CD4-positive, alpha-beta T cell treated with Interleukin-2 at 100 ng/mL for 4 hours (primary cell): ENCODE data around the gene NFAT5.
"Not testable (repeated sequence)": the region's sequence is repeated elsewhere in the genome, so short reads cannot be mapped to it uniquely, and the experiment has no call there.

Experiments
- DNase-seq: peaks from one replicate; pipeline ENCODE4 v3.0.0-alpha.2; 2020; ENCODE audit warnings: low spot score

NFAT5 gene

DNA sequence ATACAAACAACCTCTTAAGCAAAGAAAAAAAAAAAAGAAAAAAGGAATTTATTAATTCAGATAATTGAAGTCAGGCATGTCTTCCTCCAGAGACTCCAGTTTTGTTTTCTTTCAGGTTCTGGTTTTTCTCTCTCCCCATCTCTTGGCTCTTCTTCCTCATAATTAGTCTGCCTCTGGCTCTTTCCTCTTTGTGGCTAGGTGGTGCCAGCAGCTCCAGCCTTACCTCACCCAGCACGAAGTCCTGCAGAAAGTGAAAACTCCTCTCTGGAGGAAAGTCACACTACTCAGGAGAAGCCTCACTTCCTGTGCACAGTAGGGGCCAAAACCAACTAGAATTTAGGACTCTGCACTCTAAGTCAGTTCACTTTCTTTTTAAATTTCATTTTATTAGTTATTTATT, 10.3 kb upstream of the NFAT5 start:
- DNase-seq, result no peak

DNA sequence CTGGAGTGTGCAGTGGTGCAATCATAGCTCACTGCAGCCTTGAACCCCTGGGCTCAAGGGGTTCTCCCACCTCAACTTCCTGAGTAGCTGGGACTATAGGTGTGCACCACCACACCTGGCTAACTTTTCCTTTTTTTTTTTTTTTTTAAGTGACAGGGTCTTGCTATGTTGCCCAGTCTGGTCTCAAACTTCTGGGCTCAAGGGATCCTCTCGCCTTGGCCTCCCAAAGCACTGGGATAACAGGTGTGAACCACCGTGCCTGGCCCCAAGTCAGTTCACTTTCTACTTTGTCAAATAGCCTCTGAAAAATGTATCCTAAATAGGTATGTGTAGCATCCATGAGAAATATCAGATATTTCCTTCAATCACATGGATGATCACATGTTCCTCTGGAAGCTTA, 9.9 kb upstream of the NFAT5 start:
- no peak for DNase-seq

DNA sequence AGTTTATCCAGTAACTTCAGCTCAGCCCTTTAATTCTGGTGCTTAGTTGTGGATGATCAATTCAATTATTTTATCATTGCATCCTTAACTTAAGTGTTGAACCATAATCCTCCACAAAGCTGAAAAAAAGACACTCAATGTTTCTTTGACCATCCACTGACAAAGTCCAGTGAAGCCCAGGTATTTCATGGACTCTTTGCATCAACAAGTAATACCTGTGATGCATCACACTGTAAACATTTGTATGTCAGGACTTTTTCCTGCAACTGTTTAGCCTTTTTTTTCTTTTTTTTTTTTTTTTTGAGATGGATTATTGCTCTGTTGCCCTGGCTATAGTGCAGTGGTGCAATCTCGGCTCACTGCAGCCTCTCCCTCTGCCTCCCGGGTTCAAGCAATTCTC, 6.6 kb upstream of the NFAT5 start:
- DNase-seq, result no peak

DNA sequence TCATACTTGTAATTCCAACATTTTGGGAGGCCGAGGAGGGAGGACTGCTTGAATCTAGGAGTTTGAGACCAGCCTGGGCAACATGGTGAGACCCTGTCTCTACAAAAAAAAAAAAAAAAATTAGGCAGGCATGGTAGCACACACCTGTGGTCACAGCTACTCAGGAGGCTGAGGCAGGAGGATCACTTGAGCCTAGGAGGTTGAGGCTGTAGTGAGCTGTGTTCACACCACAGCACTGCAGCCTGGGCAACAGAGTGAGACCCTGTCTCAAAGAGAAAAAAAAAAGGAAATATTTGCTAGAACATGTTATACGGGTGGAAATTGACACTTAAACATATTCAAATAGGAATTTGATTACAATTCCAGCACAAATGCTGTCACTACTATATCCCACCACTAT, 4.4 kb upstream of the NFAT5 start:
- not testable (repeated sequence) for DNase-seq

DNA sequence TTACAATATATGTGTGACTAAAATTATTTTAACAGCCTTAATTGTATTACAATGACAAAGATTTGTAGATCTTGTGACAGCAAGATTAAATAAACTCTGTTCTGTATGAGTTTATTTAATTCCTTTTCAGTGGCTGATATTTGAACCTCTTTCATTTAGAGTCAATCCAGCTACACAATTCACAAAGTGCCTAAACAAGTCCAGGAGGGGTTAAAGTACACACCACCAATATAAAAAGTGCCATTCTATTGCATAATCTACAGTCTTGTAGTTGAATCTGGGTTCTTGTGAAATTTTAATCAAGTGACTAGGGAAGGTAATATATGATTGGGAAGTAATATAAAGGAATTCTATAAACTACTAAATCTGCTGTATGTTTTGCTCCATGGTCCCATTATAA, 3.9 kb upstream of the NFAT5 start:
- no peak for DNase-seq

DNA sequence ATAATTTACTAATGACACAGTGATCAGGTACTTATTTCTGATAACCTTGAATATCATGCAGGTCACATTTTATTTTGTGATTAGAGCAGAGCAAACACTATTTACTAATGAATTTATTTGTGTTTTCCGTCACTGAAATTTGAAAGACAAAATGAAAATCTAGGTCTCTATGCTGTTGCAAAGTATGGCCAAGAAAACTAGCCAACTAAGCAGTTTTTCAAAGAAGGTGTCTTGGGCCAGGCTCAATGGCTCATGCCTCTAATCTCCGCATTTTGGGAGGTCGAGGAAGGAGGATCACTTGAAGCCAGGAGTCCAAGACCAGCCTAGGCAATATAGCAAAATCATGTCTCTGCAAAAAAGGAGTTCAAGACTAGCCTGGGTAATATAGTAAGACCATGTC, 3.0 kb upstream of the NFAT5 start:
- no peak for DNase-seq

DNA sequence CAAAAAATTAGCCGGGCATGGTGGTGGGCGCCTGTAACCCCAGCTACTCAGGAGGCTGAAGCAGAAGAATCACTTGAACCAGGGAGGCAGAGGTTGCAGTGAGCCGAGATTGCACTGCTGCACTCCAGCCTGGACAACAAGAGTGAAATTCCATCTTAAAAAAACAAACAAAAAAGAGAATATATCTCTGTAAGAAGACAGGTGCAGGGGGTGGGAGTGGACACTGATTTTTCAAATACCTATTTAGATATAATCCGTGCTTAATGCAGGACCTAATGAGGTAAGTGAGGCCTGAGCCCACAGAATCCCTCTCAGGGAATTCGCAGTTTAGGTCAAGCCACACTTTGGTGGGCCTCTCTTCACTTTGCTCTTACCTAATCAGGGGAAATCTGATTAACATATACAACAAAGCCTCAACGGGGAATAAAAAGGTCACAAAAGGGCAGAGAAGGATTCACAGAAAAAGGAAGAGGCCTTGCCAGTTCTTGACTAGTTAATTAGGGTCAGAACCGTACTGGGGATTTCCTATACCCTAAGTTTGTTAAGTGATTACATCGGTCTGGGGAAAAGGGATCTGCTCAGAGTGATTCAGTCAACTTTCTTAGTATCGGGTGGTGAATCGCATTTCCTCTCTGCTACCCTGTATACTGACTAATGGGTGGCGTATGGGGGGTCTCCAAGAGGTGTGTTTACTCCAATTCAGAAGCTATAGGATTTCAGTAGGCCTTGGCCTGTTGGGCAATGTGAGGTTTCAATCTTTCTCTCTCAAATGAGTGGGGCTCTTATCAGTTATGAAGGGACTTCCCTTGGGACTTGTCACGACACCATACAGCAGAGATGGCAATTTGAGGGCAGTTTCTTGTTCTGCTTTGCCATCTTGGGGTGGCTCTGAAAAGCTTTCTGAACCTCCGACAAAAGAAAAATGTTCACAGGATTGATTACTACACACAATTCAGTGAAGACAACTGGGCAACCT, 1.9 kb upstream of the NFAT5 start:
- peak; percentile 93 for DNase-seq

DNA sequence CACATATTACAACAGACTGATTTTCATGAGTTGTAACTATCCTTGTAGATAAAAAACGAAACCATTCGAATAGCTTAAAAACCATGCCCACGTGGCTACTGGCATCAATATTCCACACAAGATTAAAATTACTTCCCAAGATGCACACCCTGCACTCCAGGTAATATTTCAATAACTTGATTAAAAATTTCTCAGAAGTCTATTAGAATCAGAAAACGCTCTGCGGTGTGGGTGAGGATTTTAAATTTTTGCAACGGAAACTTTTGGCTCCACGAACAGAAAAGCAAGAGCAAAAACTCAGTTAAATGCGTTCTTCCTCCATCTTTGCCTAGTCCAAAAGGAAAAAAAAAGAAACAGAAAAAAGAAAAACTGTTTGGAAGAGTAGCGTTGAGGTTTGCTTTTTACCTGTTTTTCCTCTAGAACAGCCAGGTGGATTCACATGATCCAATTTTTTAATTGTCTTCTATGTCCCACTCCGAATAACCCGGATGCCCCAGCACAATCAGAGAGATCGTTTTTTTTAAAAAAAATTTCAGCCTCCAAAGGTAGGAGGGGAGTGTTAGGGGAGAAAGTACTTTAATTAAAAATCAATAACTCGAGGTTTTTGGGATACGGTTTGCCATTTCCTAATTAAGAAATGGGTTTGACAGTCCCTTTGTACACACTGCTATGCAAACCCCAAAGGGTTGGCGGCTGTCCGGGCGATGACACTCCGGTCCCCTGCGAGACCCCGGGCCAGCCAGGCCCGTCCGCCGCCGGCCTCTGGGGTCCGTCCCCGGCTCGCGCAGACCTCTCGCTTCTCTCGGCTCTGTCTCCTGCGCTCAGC, 708 bp upstream of the NFAT5 start:
- peak; percentile 20 for DNase-seq

DNA sequence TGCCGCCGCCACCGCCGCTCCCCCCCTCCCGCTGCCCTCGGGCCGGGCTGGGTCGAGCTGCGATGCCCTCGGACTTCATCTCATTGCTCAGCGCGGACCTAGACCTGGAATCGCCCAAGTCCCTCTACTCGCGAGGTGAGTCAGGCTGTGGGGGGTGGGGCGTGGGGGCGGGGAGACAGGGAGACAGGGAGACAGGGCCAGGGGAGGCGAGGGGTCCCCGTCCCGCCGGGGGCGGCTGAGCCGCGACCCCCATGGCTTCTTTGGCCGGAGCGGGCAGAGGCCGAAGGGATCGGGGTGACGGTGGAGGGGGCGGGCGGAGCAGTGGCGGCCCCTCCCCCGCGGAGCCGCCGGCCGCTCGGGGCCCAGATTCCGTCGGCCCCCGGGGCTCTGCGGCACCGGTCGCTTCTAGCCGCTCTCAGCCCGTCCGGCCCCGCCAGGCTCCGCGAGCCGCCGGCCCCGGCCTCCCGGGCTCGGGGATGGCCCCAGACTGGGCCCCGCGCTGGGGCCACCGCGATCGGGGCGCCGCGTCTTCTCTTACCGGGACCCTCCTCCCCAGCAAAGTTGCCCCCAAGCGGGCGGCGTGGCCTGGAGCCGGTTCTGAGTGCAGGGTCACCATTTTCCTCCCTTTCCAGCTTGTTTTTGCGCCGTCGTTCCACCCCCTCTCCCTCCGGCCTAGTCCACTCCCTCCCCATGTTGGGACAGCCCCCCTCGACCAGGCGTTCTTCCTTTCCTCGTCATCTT, 644 bp downstream of the NFAT5 start:
- no peak for DNase-seq

DNA sequence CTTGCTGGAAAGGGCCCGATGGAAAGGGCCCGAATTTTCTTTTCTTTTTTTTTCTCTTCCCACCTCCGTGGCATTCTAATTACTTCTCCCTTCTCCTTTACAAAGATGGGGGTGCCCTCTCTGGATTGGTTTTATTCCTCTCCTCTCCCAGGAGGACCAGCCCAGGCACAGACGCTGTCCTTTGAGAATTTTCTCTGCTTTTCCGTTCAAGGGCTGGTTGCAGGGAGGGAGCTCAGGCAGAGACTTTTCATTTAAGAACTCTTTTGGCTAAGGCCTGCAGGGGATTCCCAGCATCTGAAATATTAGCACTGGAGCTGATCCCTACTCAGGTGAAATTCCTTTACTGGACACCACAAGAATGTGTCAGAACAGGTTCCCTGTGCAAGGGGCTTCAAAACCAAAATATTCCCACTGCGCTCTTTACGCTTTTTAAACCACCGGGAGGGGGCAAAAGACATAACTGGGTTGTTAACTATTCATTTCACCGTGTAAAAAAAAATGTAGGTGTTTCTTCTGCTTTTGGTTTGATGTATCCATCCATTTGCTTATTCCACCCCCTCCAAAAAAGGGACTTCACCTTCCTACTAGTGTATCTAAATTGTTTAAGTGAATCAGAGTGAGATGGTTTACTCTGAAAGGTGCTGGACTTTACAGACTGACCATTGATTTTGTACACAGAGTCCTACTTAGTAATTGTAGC, 1.4 kb downstream of the NFAT5 start:
- peak; percentile 15 for DNase-seq

DNA sequence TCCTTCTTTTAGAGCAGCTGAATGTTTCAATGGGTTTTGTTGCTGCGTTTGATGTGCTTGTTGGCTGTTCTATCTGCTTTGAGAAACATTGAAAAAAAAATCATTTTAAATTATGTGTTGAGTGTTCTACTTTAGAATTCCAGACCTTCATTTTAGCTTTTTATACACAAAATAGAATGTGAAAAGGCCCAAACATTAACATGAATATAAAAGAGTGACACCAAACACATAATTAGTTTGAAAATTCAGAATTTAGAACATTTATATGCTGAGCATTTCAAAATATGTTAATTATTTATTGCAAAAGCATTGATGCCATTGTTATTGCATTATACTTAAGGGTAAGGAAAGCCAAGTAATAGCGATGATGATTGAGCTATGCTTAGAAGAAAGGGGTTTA, 2.9 kb downstream of the NFAT5 start:
- no peak for DNase-seq

DNA sequence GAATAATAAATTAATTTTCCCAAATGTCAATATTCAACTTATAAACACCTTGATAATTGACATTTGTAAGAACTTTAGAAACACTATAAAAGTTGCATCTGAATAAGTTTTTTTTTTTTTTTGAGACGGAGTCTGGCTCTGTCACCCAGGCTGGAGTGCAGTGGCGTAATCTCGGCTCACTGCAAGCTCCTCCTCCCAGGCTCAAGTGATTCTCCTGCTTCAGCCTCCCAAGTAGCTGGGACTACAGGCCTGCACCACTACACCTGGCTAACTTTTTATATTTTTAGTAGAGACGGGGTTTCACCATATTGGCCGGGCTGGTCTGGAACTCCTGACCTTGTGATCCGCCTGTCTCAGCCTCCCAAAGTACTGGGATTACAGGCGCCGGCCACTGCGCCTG, 13.0 kb downstream of the NFAT5 start:
- DNase-seq, result not testable (repeated sequence)

DNA sequence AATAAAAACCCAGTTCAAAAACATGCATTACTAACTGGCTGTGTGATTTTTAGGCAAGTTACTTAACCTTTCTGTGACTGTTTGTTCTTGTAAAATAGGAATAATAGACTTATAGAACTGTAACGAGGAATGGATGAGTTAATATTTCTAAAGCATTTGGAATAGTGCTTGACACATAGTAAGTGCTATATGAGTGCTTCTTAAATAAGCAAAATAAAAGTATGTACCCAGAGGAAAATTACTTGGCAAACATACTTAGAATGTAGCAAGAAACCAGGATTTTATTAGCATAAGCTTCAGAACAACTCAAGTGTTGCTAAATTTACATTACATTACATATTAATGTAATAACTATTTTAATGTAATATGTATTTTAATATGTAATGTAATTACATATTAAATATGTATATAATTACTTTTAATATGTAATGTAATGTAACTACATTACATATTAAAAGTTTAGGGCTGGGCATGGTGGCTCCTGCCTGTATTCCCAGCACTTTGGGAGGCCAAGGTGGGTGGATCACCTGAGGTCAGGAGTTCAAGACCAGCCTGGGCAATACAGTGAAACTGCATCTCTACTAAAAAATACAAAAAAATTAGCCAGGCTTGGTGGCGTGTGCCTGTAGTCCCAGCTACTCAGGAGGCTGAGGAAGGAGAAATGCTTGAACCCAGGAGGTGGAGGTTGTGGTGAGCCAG, 14.2 kb downstream of the NFAT5 start:
- DNase-seq, result no peak

DNA sequence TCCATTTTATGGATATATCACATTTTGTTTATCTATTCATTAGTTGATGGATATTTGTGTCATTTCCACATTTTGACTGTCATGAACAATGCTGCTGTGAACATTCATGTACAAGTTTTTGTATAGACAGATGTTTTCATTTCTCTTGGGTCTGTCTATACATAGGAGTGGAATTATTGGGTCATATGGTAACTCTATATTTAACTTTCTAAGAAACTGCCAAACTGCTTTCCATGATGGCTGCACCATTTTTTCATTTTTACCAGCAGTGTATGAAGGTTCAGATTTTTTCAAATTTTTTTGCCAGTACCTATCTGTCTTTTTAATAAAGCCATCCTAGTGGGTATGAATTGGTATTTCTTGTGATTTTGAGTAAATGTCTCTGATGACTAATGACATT, 15.5 kb downstream of the NFAT5 start:
- no peak for DNase-seq

DNA sequence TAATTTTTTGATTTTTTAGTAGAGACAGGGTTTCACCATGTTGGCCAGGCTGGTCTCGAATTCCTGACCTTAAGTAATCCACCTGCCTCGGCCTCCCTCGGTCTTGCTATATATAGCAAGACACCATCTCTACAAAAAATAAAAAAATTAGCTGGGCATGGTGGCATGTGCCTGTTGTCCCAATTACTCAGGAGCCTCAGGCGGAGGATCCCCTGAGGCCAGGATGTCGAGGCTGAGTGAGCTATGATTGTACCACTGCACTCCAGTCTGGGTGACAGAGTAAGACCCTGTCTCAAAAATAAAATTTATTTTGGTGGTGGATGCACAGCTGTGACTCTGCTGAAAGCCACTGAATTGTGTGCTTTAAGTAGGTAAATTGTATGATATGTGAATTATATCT, 18.7 kb downstream of the NFAT5 start:
- not testable (repeated sequence) for DNase-seq

DNA sequence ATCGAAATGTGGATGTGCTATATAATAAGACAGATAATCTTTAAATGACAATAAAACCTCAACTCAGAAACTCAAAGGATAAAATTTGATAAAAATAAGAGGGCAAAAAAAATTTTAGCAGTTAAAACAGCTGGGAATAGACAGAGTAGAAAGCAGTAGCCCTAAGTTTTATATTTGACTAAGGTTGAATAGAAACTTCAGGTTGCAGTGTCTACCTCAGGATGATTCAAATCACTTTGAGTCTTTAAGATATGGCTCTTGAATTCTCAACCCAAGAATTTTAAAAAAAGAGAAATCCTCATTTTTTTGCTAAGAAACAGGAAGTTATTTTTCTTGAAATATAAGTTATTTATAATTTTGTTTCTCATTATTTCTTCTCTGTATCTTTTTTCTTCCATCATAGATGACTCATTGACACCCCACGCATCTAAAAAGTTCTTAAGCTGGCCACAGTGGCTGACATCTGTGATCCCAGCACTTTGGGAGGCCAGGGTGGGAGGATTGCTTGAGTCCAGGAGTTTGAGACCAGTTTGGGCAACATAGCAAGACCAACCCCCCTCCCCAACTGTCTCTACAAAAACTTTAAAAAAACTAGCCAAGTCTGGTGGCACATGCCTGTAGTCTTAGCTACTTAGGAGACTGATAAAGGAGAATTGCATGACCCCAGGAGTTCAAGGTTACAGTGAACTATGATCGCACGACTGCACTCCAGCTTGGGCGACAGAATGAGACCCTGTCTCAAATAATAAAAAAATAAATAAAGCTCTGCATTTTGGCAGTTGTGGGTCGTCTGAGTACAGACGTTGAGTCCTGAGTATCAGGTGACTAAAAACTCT, 23.9 kb downstream of the NFAT5 start:
- no peak for DNase-seq

DNA sequence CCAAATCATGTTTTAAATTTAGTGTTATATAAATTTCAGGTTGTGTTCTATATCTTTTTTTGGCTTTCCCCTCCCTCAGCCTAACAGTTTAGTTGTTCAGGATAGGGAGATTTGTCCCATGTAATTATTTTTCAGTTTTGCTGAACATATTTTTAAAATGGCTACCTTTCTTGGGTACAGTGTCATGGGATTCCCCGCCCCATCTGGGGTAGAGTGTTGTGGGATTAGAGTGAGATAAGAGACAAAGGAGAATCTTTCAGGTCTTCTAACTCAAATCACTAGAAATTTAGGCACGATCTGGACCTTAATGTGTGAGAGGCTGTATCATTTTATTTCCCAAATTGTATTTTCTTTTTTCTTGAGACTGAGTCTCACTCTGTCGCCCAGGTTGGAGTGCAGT, 24.8 kb downstream of the NFAT5 start:
- DNase-seq, result no peak

DNA sequence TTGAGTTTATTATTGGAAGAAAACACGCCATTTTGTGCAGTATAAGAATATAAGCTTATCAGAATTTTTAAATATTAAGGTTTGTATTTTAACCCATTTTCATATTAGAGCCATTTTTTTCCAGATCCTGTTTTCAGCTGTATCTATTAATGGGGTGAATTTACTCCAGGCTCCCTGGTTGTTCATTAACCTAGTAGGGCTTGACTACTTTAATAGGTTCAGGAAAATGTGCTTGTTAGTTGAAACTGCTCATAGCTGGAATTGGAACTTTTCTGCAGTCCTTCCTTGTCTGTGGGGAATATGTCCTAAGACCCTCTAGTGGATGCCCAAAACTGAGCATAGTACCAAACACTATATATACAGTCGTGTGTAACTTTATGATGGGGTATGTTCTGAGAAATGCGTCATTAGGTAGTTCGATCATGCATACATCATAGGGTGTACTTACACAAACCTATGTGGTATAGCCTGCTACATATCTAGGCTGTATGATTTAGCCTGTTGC, 28.0 kb downstream of the NFAT5 start:
- no peak for DNase-seq

DNA sequence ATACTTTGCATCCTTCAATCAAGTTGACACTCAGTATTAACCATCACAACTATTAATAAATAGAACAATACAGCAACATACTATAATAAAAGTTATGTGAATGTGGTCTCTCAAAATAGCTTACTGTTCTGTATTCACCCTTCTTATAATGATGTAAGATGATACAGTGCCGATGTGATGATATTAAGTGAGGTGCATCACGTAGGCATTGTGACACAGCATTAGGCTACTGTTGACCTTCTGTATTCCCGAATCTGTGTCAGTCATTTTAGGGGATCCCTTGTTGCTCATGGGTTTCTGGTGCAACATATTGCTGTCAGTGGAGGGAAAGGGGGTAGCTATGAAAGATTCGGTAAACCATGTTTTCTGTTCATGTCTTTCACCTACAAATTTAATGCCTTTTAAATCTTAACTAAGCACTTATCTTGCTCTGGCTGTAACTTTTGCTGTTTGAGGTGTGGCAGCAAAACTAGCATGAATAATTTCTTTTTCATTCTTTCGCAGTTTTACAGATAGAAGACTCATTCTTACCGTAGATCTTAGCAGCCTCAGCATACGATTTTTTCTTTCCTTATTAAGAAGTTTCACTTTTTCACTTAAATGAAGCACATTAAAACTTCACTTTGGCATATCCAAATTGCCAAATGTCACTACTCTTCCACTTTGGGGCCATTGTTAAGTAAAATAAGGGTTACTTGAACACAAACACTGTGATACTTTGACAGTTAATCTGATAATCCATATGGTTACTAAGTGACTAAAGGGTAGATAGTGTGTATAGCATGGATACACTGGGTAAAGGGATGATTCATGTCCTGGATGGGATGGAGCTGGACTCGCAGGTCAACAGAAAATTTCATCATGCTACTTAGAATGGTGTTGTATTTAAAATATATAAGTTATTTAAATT, 29.6 kb downstream of the NFAT5 start:
- DNase-seq, result no peak
